ENCODE measurements around the gene RNPEPL1.

- no peak for TF ChIP-seq POLR2A (IDR thresholded peaks at IDR 0.05)
- no peak for TF ChIP-seq CTCF (IDR thresholded peaks at IDR 0.05)
Observed at GRCh38 chr2:240594511-240595380, 26.5 kb downstream of the RNPEPL1 start.

Measured in uterus (tissue), 2 donors.